ENCODE results near the gene USP16.
A peak's percentile ranks its signal among the peaks of the same experiment; 100 is the strongest.
"Not testable (repeated sequence)": the region's sequence is repeated elsewhere in the genome, so short reads cannot be mapped to it uniquely, and the experiment has no call there.

The USP16 gene

DNA sequence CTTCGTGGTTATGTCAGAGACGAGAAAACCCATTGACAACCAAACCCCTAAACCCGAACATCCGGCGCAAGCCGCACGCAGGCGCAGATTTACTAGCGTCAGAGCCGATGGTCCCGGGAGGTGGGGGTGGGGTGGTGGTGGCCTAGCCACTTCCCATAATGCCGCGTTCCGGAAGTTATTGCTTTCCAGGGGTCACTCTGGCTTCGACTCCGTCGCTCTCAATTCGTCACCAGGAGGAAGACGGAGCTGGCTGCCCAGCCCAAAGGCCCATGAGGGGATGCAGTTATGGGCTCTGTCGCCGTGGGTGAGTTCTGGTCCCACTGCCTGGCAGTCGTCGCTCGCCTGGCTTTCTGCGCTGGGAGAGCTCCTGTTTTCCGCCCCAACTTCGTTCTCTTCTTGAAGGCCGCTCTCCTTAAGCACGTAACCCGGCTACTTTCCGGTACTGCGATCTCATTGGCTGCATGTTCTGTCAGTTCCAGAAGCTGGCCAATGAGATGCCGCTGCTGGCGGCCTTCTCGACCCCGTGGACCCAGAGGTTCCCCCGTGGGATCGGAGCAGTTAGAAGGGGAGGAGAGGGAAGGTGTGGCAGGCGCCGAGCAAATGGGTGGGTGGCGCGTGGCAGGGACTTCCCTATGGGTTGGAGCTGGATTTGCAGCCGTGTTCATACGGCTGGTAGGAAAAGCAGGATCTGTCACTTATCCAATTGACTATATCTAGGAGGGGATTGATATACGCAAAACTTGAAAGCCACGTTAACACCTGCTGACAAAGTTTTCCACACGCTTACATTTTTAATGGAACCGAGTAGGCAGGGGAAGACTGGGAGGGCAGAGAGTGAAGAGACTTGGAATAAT, at the start of gene USP16:
USP16 (plus strand) TSS at position 195 of the 854 bp plus-strand sequence. CDS start 3,246 bp downstream, outside the sequence.
- peak; percentile 83 to 88 for DNase-seq (ENCODE audit: low read depth in 2 of 2)

DNA sequence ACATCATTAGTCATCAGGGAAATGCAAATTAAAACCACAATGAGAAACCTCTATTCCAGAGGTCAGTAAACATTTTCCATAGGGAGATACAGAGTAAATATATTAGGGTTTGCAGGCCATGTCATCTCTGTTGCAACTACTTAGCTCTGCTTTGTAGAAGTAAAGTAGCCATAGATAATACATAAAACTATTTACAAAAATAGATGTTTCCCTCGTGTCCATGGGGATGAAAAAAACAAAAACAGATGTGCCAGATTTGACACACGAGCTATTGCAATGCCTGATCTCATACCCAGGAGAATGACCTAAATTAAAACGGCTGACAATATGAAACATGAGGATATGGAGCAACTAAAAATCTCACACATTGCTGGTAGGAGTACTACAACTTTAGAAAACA, 49.1 kb upstream of the USP16 start:
- DNase-seq (ENCODE audit: low read depth in 2 of 2) = no peak

DNA sequence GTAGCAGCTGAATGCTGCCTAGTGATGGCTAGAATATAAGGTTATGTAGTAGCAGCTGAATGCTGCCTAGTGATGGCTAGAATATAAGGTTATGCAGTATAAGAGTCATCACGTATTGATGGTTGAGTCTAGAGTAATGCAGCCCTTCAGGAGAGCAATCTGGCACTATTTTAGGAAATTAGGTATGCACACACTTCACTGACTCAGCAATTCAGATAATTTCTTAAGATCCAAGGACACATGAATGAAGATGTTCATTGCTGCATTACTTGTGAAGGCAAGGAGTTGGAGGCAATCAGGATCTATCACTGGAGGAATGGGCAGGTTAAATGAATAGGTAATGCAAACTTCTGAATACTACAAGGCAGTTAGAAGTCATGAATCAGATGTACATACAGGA, 45.4 kb upstream of the USP16 start:
- DNase-seq (ENCODE audit: low read depth in 2 of 2) = no peak

DNA sequence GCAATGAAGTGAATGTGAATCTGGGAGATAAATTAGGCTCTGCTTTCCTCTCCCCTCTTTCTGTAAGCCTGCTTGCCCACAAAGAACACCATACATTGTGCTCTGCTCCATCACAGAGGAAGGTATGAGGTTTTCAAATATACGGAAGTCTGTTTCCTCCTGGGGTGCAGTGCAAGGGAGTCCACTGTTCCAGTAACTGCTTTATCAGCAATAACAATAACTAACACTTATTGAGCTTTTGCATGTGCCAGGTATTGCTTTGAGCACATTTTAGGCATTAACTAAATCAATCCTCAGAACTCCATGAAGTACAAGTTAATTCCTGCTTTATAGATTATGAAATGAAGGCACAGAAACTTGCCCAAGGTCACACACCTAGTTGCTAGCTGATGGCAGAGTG, 41.8 kb upstream of the USP16 start:
- DNase-seq (ENCODE audit: low read depth in 2 of 2) = no peak

DNA sequence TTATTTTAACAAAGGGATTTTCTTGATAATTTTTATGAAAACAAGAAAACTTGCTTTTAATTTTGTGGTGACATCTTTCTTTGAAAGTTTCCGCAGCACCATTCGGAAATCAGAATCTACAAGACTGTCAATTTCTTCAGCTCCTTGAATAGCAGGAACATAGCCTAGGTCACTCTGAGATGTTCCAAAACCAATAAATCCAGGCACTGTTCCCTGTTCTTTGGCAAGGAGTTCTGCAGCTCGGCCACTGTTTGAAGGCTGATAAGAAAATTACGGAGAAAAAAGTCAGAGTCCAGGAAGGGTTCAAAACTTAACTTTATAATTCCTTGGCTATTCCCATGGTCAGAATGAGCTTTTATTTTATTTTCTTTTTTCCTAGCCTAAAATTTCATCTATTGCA, 37.8 kb upstream of the USP16 start:
- no peak for DNase-seq (ENCODE audit: low read depth in 2 of 2)

DNA sequence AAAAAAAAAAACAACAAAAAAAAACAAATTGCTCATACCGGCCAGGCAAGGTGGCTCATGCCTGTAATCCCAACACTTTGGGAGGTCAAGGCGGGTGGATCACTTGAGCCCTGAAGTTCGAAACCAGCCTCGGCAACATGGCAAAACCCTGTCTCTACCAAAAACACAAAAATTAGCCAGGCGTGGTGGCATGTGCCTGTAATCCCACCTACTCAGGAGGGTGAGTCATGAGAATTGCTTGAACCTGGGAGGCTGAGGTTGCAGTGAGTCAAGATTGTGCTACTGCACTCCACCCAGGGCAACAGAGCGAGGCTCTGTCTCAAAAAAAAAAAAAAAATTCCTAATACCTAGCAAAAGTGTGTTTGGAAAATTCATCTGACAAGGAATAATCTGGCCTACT, 36.3 kb upstream of the USP16 start:
- not testable (repeated sequence) for DNase-seq (ENCODE audit: low read depth in 2 of 2)

DNA sequence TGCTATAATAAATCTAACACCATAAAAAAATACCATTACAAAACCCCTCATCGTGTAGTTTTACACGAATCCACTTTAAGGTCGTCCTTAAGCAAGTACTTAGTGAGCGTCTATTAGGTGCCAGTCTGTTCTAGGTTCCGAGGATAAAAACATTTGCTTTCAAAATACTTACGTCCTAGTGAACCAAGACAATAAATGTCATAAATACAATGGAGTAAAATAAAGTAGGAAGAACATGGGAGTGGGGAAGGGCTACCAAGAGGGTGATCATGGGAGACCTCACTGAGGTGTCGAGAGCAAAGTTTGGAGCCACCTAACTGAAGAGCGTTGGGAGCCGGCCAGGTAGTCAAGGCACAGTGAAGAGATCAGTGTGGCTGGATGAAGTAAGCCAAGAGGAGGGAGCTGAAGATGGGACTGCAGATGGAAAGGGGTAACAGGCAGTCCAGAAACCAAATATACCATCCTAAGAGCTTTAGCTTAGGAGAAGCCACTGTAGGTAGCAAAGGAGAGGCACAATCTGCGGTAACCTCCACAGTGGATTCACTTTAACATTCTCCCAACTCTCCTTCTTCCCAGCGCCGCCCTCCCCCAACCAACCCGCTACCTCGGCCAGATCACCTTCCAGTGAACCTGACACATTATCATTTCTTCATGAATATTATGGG, 32.5 kb upstream of the USP16 start:
- no peak for DNase-seq (ENCODE audit: low read depth in 2 of 2)

DNA sequence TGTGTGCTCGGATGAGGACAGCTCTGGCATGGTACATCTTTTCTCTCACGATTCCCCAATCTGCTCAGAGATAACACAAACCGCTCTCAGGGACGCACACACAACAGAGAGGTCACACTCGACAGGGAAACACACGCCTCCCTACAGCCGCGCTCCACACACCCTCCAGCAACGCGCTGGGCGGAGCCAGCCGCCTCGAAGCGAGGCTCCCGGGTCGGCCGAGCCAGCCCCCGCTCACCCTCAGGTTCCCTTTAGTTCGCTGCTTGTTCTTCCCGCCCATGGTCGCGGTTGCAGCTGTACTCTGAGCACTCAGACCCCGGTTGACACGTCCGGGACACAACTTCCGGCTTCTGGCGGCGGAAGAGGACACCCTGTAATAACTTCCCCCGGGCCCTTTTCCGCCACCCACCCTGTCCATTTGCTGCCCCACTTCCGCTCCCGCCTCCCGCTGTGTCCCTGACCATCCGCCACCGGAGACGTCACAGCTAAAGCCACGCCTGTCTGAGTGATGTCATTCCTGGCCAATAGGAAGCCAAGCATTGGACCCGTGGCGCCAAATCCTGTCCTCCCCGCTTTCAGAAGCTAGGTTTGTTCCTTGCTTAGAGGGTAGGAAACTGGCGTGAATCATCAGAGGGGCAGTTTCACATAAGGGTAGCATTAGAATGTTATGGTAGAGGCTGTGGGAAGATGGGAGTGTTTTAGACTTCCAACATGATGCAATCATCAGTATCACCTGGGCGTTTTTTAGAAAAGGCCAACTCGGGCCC, 31.8 kb upstream of the USP16 start, which contains the start of gene LTN1:
LTN1 (minus strand) TSS at position 352 of the 767 bp plus-strand sequence; CDS start at position 280, 72 bp downstream.
- DNase-seq (ENCODE audit: low read depth in 2 of 2) = peak; percentile 95 to 98

DNA sequence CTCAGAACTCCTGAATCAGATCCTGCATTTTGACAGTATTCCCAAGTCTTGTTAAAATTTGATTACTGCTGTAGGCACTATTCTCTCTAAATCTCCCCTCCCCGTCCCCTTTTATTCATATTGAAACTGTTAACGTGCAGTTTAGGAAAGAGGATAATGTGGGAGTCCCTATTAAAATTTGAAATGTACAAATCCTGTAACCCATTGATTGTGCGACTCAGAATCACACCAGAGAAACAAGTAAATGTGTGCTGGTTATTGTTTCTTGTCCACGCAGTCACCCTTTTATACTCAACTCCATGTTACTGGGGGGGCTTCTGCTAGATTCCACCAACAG, 31.2 kb upstream of the USP16 start:
- DNase-seq (ENCODE audit: low read depth in 2 of 2) = no peak

DNA sequence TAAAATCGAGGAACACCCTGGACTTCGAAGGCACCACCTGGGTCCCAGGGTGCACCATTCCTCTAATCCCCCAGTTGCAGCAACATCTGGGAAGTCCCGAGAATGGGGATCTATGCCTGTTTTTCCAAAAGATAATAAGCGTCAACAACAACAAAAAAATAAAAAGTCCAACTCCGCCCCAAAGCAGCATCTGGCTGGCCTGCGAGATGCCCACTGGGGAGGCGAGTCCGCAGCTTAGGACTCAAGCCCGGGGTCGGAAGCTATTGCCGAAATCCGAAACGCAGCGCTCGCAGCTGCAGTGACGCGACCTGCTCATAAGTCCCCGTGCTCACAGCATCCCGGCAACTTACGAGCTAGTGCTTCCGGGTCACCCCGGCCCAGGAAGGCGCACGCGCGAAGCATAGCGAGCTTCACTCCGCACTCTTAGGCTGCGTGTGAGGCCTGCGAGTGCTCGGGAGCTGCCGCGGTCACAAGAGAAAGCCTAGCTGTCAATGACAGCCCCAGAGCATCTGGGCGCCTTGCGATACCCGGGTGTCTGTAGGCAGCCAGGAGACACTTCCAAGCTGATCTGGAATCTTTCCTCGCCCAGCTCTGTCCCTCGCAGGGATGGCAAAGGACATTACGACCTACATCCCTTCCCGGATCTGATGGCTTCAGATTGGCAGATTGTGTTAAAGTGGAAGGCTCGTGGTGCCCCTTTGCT, 21.9 kb upstream of the USP16 start:
- DNase-seq (ENCODE audit: low read depth in 2 of 2) = peak; percentile 89 to 91

DNA sequence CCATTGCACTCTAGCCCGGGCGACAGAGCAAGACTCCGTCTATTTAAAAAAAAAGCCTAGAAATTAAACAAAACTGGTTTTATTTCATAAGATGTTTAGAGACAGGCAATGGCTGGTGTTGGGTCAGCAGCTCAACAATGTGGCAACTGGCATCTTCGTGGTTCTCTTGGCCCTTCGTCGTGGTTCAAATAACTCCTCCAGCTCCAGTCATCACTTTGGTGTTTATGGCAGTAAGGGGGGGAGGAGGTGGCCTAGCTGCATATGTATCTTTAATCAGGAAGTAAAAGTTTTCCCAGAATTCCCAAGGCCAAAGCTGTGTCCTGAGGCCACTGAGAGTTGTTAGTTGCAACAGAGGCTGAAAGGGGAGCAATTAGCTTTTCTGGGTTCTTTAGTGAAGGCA, 18.8 kb upstream of the USP16 start:
- DNase-seq (ENCODE audit: low read depth in 2 of 2) = no peak

DNA sequence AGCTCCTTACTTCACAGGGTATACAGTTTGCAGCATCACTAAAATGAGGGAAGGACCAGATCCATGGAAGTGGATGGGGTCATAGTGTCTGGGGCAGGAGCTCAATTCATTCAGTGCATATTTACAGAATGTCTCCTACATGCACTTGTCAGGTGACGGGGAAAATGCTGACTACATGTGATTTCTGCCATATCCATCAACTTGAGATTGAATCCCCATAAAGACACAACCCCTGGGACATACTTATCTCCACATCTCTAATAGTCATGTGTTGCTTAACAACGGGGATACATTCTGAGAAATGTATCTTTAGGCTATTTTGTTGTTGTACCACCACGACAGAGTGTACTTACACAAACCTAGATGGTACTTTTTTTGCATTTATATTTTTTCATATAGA, 17.3 kb upstream of the USP16 start:
- DNase-seq (ENCODE audit: low read depth in 2 of 2) = no peak

DNA sequence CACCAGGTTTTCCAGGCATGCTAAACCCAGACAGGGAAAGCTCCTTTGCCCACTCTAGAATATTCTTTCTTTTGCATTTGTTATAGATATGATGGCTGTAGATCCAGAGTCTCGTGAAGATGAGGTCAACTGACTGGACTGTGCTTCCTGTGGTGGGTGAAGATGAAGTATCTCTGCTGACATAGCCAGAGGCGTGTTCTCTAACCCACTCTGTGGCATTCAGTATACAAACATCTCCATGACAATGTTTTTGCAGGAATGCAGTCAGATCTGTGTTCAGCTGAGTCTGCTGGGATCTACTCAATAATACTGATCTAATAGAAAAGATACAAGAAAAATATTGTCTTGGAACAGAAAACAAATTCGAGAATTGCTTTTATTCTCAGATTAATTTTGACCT, 16.7 kb upstream of the USP16 start:
- DNase-seq (ENCODE audit: low read depth in 2 of 2) = no peak

DNA sequence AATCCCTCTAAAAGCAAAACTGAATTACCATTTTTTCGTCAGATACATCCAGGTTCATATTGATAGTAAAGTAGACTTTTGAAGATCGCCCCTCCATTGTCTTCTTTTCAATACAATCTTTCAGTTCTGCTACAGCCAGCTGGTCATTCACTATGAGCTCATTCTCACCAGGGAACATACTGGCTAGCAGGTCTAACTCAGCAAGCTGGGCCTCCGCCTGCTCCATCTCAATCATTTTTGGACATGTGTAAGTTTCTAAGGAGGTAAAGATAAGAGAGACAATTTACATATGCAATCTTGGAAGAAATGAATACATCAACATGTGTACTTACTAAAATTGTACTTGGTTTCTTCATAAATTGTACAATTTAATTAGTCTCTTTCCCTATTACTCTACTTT, 16.1 kb upstream of the USP16 start:
- DNase-seq (ENCODE audit: low read depth in 2 of 2) = no peak

DNA sequence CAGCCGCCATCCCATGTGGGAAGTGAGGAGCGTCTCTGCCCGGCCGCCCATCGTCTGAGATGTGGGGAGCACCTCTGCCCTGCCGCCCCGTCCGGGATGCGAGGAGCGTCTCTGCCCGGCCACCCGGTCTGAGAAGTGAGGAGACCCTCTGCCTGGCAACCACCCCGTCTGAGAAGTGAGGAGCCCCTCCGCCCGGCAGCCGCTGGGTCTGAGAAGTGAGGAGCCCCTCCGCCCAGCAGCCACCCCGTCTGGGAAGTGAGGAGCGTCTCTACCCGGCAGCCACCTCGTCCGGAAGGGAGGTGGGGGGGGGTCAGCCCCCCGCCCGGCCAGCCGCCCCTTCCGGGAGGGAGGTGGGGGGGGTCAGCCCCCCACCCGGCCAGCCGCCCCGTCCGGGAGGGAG, 13.2 kb upstream of the USP16 start:
- not testable (repeated sequence) for DNase-seq (ENCODE audit: low read depth in 2 of 2)

DNA sequence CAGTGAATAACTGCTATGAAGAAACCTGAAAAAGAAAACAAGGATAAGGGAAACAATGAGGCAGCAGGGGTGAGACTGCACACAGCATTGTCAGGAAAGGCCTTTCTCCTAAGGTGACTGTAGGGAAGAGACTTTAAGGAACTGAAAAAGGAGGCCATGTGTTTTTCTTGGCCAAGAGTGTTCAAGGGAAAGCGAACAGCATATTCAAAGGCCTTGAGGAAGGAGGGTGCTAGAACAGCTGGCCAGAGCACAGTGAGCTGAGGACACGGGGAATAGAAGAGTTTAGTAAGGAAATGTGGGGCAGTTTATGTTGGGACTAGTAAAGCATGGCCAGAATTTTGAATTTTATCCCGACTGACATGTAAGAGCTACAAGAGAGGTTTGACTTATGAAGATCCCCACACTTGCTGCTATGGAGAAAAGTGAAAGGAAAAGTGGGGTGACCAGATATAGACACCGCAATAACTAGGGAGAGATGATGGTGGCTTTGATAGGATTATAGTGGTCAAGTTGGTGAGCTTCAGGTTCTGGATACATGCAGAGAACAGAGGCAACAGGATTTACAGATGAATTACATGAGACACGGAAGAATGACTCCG, 6.7 kb upstream of the USP16 start:
- no peak for DNase-seq (ENCODE audit: low read depth in 2 of 2)

DNA sequence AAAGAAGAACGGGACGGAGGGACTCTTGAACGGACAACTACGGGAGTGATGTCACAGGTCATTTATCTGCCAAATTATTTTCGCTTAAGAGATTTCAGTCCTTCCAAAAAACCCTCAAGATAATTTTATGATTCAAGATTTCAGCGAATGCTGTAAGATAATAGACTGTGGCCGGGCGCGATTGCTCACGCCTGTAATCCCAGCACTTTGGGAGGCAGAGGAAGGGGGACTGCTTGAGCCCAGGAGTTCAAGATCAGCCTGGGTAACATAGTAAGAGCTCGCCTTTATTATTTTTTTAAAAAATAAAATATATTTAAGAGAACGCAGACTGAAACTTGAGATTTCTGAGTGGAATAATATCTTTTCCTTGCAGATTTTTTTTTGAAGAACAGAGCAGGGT, 5.9 kb upstream of the USP16 start:
- no peak for DNase-seq (ENCODE audit: low read depth in 2 of 2)

DNA sequence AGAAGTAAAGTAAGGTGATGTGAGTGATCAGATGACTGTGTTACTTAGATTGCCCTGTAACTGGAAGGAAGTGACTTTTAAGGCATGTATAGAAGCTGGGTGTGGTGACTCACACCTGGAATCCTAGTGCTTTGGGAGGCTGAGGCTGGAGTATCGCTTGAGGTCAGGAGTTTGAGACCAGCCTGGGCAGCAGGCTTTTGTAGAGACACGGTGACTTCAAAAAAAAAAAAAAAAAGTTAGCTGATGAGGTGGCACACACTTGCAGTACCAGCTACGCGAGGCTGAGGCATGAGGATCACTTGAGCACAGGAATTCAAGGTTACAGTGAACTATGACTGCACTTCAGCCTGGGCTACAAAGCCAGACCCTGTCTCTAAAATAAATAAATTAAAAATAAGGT, 2.3 kb upstream of the USP16 start:
- DNase-seq (ENCODE audit: low read depth in 2 of 2) = no peak

DNA sequence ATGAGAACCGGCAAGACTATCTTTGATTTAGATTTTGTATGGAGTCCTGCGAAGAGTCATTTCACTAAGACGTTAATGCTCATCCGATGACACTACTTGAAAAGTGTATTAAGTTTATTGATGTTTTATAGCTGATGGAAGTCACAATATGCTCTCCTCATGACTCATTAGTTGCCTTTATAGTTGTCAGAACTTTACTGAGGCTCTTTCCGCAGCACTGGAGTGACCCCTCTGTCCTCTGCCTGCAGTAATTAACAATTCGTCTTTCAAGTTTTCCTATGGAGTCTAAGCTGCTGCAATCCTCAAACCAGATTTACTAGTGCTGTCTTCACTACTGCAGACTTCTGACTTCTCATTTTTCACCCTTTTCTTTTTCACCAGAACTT, 853 bp downstream of the USP16 start:
- no peak for DNase-seq (ENCODE audit: low read depth in 2 of 2)

DNA sequence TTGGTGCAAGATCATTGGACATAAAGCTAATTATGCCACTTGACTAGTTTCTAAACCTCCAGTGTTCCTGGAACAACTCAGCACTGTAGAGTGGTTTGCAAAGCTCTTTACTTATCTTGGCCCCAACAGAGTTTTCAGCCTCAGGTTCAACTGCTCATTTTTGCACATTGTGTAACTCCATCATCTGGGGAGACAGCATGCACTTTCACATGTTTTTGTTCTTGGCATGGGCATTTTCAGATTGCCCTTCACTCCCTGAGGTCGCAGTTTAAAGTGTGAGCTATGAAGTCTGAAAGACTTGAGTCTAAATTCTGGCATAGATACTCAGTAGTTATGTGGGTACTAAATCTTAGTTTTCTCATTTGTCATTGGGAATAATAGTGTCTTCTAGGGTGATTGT, 5.1 kb downstream of the USP16 start:
- no peak for DNase-seq (ENCODE audit: low read depth in 2 of 2)

DNA sequence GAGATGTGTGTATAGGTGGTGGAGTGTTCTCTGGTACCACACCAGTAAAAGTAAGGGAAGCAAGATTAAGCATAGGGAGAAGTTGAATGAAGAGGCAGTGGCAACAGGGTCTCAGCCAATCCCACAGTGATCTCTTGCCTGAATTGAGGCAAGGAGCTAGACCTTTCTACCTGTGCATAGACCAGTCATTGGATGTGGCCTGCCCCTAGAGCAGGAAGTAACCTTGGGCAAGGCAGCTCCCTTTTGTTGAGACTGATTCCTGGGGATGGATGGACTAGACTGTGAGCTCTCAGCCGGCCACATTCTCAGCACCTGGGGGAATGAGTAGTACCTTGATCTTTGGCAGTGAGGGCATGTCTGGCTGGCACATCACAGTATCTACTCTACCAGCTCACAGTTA, 6.4 kb downstream of the USP16 start:
- DNase-seq (ENCODE audit: low read depth in 2 of 2) = no peak

DNA sequence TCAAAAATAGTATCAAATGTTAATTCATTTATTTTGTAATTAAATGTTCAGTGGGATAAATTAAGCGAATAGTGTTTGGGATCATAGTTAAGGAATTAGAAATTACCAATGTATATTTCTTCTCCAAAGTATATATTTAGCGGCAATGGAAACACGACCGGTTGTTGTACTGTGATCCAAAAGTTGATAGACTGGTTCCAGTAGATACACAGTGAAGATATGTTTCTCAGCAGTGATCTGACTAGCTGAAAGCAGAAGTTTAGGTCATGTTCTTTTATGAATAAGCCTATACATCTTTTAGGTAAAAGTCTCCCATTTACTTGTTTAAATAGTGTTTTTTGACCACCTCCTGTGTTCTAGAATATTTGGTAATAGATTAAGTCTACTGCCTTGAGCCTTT, 8.8 kb downstream of the USP16 start:
- no peak for DNase-seq (ENCODE audit: low read depth in 2 of 2)
